Skin of body (tissue), 2 donors: ENCODE data around the gene UGT1A6. TPM values are rescaled to one million over a fixed set of nuclear protein-coding genes. Genes with fewer than 3 reads are reported as not detected.
"Not testable (repeated sequence)": the region's sequence is repeated elsewhere in the genome, so short reads cannot be mapped to it uniquely, and the experiment has no call there.

Source experiments
- DNase-seq: peaks from one replicate; lab custom pipeline; 2025; lab: John Stamatoyannopoulos, UW
- total RNA-seq: library from RNA; depleted of rRNA; stranded (reverse); fragments of >200 nt; gene quantifications from one replicate; pipeline ENCODE4 v1.2.3, GENCODE V29; 2014

Gene UGT1A6
- total RNA-seq, 1 donor from 2014 or later, result 3.0 TPM

- no peak for DNase-seq
Observed at GRCh38 chr2:233718552-233718951, 25.9 kb downstream of the UGT1A6 start, which contains the start of gene UGT1A4. TSS of gene UGT1A4 (plus strand) at chr2:233718736. CDS start at chr2:233718821, 85 bp downstream.

- DNase-seq, result no peak
Observed at GRCh38 chr2:233728723-233729301, 36.1 kb downstream of the UGT1A6 start, which contains the start of gene UGT1A3. TSS of gene UGT1A3 (plus strand) at chr2:233729042. CDS start at chr2:233729127, 85 bp downstream.

GRCh38 chr2:233736868-233737653 is 44.4 kb downstream of the UGT1A6 start:
- not testable (repeated sequence) for DNase-seq

GRCh38 chr2:233740870-233741269 is 48.2 kb downstream of the UGT1A6 start:
- DNase-seq, result no peak

GRCh38 chr2:233743464-233744259 is 51.0 kb downstream of the UGT1A6 start:
- DNase-seq, result no peak

- DNase-seq, result no peak
Observed at GRCh38 chr2:233745073-233745755, 52.5 kb downstream of the UGT1A6 start.

GRCh38 chr2:233745838-233746237 is 53.1 kb downstream of the UGT1A6 start:
- DNase-seq, result not testable (repeated sequence)

- no peak for DNase-seq
Observed at GRCh38 chr2:233746475-233747282, 54.0 kb downstream of the UGT1A6 start.

GRCh38 chr2:233747283-233747544 is 54.5 kb downstream of the UGT1A6 start:
- DNase-seq, result no peak

- DNase-seq, result not testable (repeated sequence)
Observed at GRCh38 chr2:233750689-233751088, 58.0 kb downstream of the UGT1A6 start.

- DNase-seq, result not testable (repeated sequence)
Observed at GRCh38 chr2:233751212-233752009, 58.7 kb downstream of the UGT1A6 start.

- DNase-seq, result no peak
Observed at GRCh38 chr2:233754872-233755611, 62.4 kb downstream of the UGT1A6 start.

- DNase-seq, result no peak
Observed at GRCh38 chr2:233756429-233757081, 63.9 kb downstream of the UGT1A6 start.

- no peak for DNase-seq
Observed at GRCh38 chr2:233758141-233758540, 65.5 kb downstream of the UGT1A6 start.

GRCh38 chr2:233758849-233759248 is 66.2 kb downstream of the UGT1A6 start:
- no peak for DNase-seq

GRCh38 chr2:233760043-233760442 is 67.4 kb downstream of the UGT1A6 start, which contains the start of gene UGT1A1:
TSS of gene UGT1A1 (plus strand) at chr2:233760270. CDS start at chr2:233760288, 18 bp downstream.
- no peak for DNase-seq

- DNase-seq, result no peak
Observed at GRCh38 chr2:233761040-233761769, 68.5 kb downstream of the UGT1A6 start.

GRCh38 chr2:233764264-233764663 is 71.6 kb downstream of the UGT1A6 start:
- no peak for DNase-seq
